ENCODE data around the gene PRKCE.

The PRKCE gene

GRCh38 chr2:45754131-45755010 lies 102.9 kb downstream of the PRKCE start:
- no peak for DNase-seq (ENCODE audit: low spot score)

GRCh38 chr2:45755585-45756335 lies 104.3 kb downstream of the PRKCE start:
- DNase-seq (ENCODE audit: low spot score), result no peak

GRCh38 chr2:45758018-45758417 lies 106.5 kb downstream of the PRKCE start:
- DNase-seq (ENCODE audit: low spot score), result no peak

GRCh38 chr2:45759310-45759851 lies 107.9 kb downstream of the PRKCE start:
- no peak for DNase-seq (ENCODE audit: low spot score)

- no peak for DNase-seq (ENCODE audit: low spot score)
Observed at GRCh38 chr2:45761635-45762034, 110.2 kb downstream of the PRKCE start.

GRCh38 chr2:45763255-45763654 lies 111.8 kb downstream of the PRKCE start:
- no peak for DNase-seq (ENCODE audit: low spot score)

GRCh38 chr2:45763797-45764196 lies 112.3 kb downstream of the PRKCE start:
- DNase-seq (ENCODE audit: low spot score), result no peak

- no peak for DNase-seq (ENCODE audit: low spot score)
Observed at GRCh38 chr2:45765007-45765727, 113.7 kb downstream of the PRKCE start.

- DNase-seq (ENCODE audit: low spot score), result no peak
Observed at GRCh38 chr2:45765728-45766254, 114.3 kb downstream of the PRKCE start.

- DNase-seq (ENCODE audit: low spot score), result no peak
Observed at GRCh38 chr2:45768208-45768607, 116.7 kb downstream of the PRKCE start.

- DNase-seq (ENCODE audit: low spot score), result no peak
Observed at GRCh38 chr2:45769056-45769455, 117.6 kb downstream of the PRKCE start.

- DNase-seq (ENCODE audit: low spot score), result no peak
Observed at GRCh38 chr2:45769854-45770576, 118.5 kb downstream of the PRKCE start.

- DNase-seq (ENCODE audit: low spot score), result no peak
Observed at GRCh38 chr2:45770811-45771210, 119.3 kb downstream of the PRKCE start.

GRCh38 chr2:45771261-45771660 lies 119.8 kb downstream of the PRKCE start:
- DNase-seq (ENCODE audit: low spot score), result peak; percentile 25

- no peak for DNase-seq (ENCODE audit: low spot score)
Observed at GRCh38 chr2:45772038-45772437, 120.6 kb downstream of the PRKCE start.

- no peak for DNase-seq (ENCODE audit: low spot score)
Observed at GRCh38 chr2:45773909-45774308, 122.4 kb downstream of the PRKCE start.

GRCh38 chr2:45774688-45775244 lies 123.3 kb downstream of the PRKCE start:
- no peak for DNase-seq (ENCODE audit: low spot score)

GRCh38 chr2:45776160-45776955 lies 124.9 kb downstream of the PRKCE start:
- DNase-seq (ENCODE audit: low spot score), result no peak

- no peak for DNase-seq (ENCODE audit: low spot score)
Observed at GRCh38 chr2:45777996-45778719, 126.7 kb downstream of the PRKCE start.
